Activated T-cell treated with anti-CD3 and anti-CD28 coated beads, Interleukin-2, amount 50 U/mL, for 4 hours (primary cell): ENCODE data around the gene NAP1L4. TPM values are rescaled to one million over a fixed set of nuclear protein-coding genes. Genes with fewer than 3 reads are reported as not detected.
A peak's percentile ranks its signal among the peaks of the same experiment; 100 is the strongest.
"Not testable (repeated sequence)": the region's sequence is repeated elsewhere in the genome, so short reads cannot be mapped to it uniquely, and the experiment has no call there.

Experiments used
- ATAC-seq, 2 donors: fragments of 200-7000 bp; cut with Tn5 transposase; one replicate each; pipeline ENCODE4 v1.10.0; 2021
- DNase-seq: peaks from one replicate; pipeline ENCODE4 v3.0.0-alpha.2; 2020
- H3K27me3 Mint-ChIP-seq: one replicate; pipeline ENCODE4 v1.8.0; 2021; ENCODE audit warnings: low read depth, mixed read lengths
- H3K36me3 Mint-ChIP-seq: one replicate; pipeline ENCODE4 v1.8.0; 2022; ENCODE audit warnings: mixed read lengths; ENCODE audit not compliant: insufficient read depth
- H3K4me1 Mint-ChIP-seq: one replicate; pipeline ENCODE4 v1.8.0; 2021; ENCODE audit warnings: low read depth, mixed read lengths
- H3K4me3 Mint-ChIP-seq: one replicate; pipeline ENCODE4 v1.8.0; 2021; ENCODE audit warnings: mild to moderate bottlenecking, moderate library complexity, mixed read lengths
- H3K9me3 Mint-ChIP-seq: one replicate; pipeline ENCODE4 v1.8.0; 2021; ENCODE audit warnings: mixed read lengths
- total RNA-seq, 3 donors: library from RNA; stranded (reverse); gene quantifications; one replicate each; pipeline ENCODE4 v1.2.1, GENCODE V29; 2021

Gene NAP1L4
- total RNA-seq, 3 donors from 2014 or later, result 194 to 201 (median 199) TPM

- Mint-ChIP-seq H3K9me3 (no peaks in the 10 kb centered on the region), H3K36me3 (no peaks in the 10 kb centered on the region), H3K4me1 (peaks cover 12% of the 10 kb centered on the region)
Measured at GRCh38 chr11:2916114-2916891, 75.8 kb downstream of the NAP1L4 start.

GRCh38 chr11:2915473-2915872 lies 76.7 kb downstream of the NAP1L4 start:
- no peaks in the 10 kb centered on the region for H3K9me3 Mint-ChIP-seq
- no peaks in the 10 kb centered on the region for H3K27me3 Mint-ChIP-seq
- H3K4me1 Mint-ChIP-seq, result peaks cover 12% of the 10 kb centered on the region
- H3K36me3 Mint-ChIP-seq, result no peaks in the 10 kb centered on the region
- no peak overlapping the region for H3K4me3 Mint-ChIP-seq
- DNase-seq (no peak), ATAC-seq (no peak)

More at GRCh38 chr11:2916114-2916891, 75.8 kb downstream of the NAP1L4 start:
- Mint-ChIP-seq H3K4me3 (no peak overlapping the region), H3K27me3 (no peaks in the 10 kb centered on the region)
- ATAC-seq (no peak), DNase-seq (no peak)

- no peak for ATAC-seq
- H3K4me3 Mint-ChIP-seq, result no peak overlapping the region
Measured at GRCh38 chr11:2914455-2915195, 77.5 kb downstream of the NAP1L4 start.

GRCh38 chr11:2913776-2914175 lies 78.4 kb downstream of the NAP1L4 start:
- DNase-seq (no peak), ATAC-seq (no peak)
- H3K36me3 Mint-ChIP-seq, result no peaks in the 10 kb centered on the region
- no peaks in the 10 kb centered on the region for H3K27me3 Mint-ChIP-seq
- peaks cover 12% of the 10 kb centered on the region for H3K4me1 Mint-ChIP-seq
- H3K9me3 Mint-ChIP-seq, result no peaks in the 10 kb centered on the region
- no peak overlapping the region for H3K4me3 Mint-ChIP-seq

More at GRCh38 chr11:2914455-2915195, 77.5 kb downstream of the NAP1L4 start:
- H3K4me1 Mint-ChIP-seq, result peaks cover 12% of the 10 kb centered on the region
- H3K9me3 Mint-ChIP-seq, result no peaks in the 10 kb centered on the region
- DNase-seq, result no peak
- H3K36me3 Mint-ChIP-seq, result no peaks in the 10 kb centered on the region
- no peaks in the 10 kb centered on the region for H3K27me3 Mint-ChIP-seq

GRCh38 chr11:2913019-2913431 lies 79.1 kb downstream of the NAP1L4 start:
- Mint-ChIP-seq H3K9me3 (no peaks in the 10 kb centered on the region), H3K4me1 (peaks cover 12% of the 10 kb centered on the region), H3K36me3 (no peaks in the 10 kb centered on the region), H3K4me3 (no peak overlapping the region), H3K27me3 (no peaks in the 10 kb centered on the region)
- peak in 1 of 2 donors; percentile 18 for ATAC-seq
- no peak for DNase-seq

GRCh38 chr11:2912498-2912897 lies 79.6 kb downstream of the NAP1L4 start:
- Mint-ChIP-seq H3K4me3 (no peak overlapping the region), H3K36me3 (no peaks in the 10 kb centered on the region), H3K4me1 (peaks cover 12% of the 10 kb centered on the region), H3K9me3 (no peaks in the 10 kb centered on the region), H3K27me3 (no peaks in the 10 kb centered on the region)
- ATAC-seq (peak; percentile 28 to 64), DNase-seq (no peak)

GRCh38 chr11:2911785-2912391 lies 80.2 kb downstream of the NAP1L4 start:
- H3K36me3 Mint-ChIP-seq, result no peaks in the 10 kb centered on the region
- peaks cover 12% of the 10 kb centered on the region for H3K4me1 Mint-ChIP-seq
- DNase-seq (no peak), ATAC-seq (no peak)
- no peak overlapping the region for H3K4me3 Mint-ChIP-seq
- H3K27me3 Mint-ChIP-seq, result no peaks in the 10 kb centered on the region
- H3K9me3 Mint-ChIP-seq, result no peaks in the 10 kb centered on the region

GRCh38 chr11:2911088-2911784 lies 80.9 kb downstream of the NAP1L4 start:
- no peak for DNase-seq
- Mint-ChIP-seq H3K36me3 (no peaks in the 10 kb centered on the region), H3K9me3 (no peaks in the 10 kb centered on the region), H3K27me3 (no peaks in the 10 kb centered on the region), H3K4me3 (no peak overlapping the region), H3K4me1 (peaks cover 12% of the 10 kb centered on the region)
- no peak for ATAC-seq

GRCh38 chr11:2910401-2910955 lies 81.7 kb downstream of the NAP1L4 start:
- peaks cover 6% of the 10 kb centered on the region for H3K36me3 Mint-ChIP-seq
- peaks cover 12% of the 10 kb centered on the region for H3K4me1 Mint-ChIP-seq
- no peak overlapping the region for H3K4me3 Mint-ChIP-seq

GRCh38 chr11:2909133-2909902 lies 82.8 kb downstream of the NAP1L4 start:
- Mint-ChIP-seq H3K4me3 (no peak overlapping the region), H3K9me3 (peaks cover 4% of the 10 kb centered on the region), H3K27me3 (no peaks in the 10 kb centered on the region), H3K36me3 (peaks cover 12% of the 10 kb centered on the region), H3K4me1 (peaks cover 12% of the 10 kb centered on the region)
- ATAC-seq, result no peak
- DNase-seq, result no peak

More at GRCh38 chr11:2910401-2910955, 81.7 kb downstream of the NAP1L4 start:
- Mint-ChIP-seq H3K9me3 (no peaks in the 10 kb centered on the region), H3K27me3 (no peaks in the 10 kb centered on the region)
- no peak for DNase-seq
- ATAC-seq, result no peak

GRCh38 chr11:2908130-2908529 lies 84.0 kb downstream of the NAP1L4 start:
- Mint-ChIP-seq H3K4me1 (peaks cover 10% of the 10 kb centered on the region), H3K27me3 (no peaks in the 10 kb centered on the region), H3K9me3 (peaks cover 4% of the 10 kb centered on the region), H3K4me3 (no peak overlapping the region), H3K36me3 (peaks cover 12% of the 10 kb centered on the region)
- DNase-seq, result no peak
- no peak for ATAC-seq

- Mint-ChIP-seq H3K36me3 (peaks cover 12% of the 10 kb centered on the region), H3K4me1 (peaks cover 14% of the 10 kb centered on the region)
- not testable (repeated sequence) for H3K9me3 Mint-ChIP-seq, DNase-seq, ATAC-seq, H3K4me3 Mint-ChIP-seq, H3K27me3 Mint-ChIP-seq
Measured at GRCh38 chr11:2905299-2905698, 86.8 kb downstream of the NAP1L4 start.
